OCI-LY1 (cell line): Measurements from ENCODE around the gene SLC24A4.
"Not testable (repeated sequence)": the region's sequence is repeated elsewhere in the genome, so short reads cannot be mapped to it uniquely, and the experiment has no call there.

ENCODE experiments used
- H2AFZ ChIP-seq: fragments of 200-600 bp; sonication (generic), shearing (Covaris generic); 2 replicates; pipeline ENCODE4 v1.6.0; 2014; ENCODE audit warnings: antibody characterized with exemption, mild to moderate bottlenecking, low read length
- H3F3A ChIP-seq: fragments of 200-600 bp; sonication (generic), shearing (Covaris generic); 2 replicates; pipeline ENCODE4 v1.6.0; 2014; ENCODE audit warnings: mild to moderate bottlenecking, antibody characterized with exemption, low read length, moderate library complexity; ENCODE audit not compliant: insufficient read depth
- H3K27ac ChIP-seq: fragments of 200-600 bp; sonication (generic); 2 replicates; pipeline ENCODE4 v1.5.1; 2014; ENCODE audit warnings: low read length, mixed run types, mild to moderate bottlenecking, low read depth; ENCODE audit not compliant: poor library complexity, severe bottlenecking
- H3K27me3 ChIP-seq: fragments of 200-600 bp; sonication (generic); 2 replicates; pipeline ENCODE4 v1.6.0; 2014; ENCODE audit warnings: antibody characterized with exemption, mild to moderate bottlenecking, low read length, moderate library complexity; ENCODE audit not compliant: insufficient read depth
- H3K36me3 ChIP-seq: fragments of 200-600 bp; sonication (generic); 2 replicates; pipeline ENCODE4 v1.6.1; 2014; ENCODE audit warnings: mild to moderate bottlenecking, antibody characterized with exemption, low read length, moderate library complexity, mixed read lengths; ENCODE audit not compliant: insufficient read depth
- H3K4me1 ChIP-seq: fragments of 200-600 bp; sonication (generic); 2 replicates; pipeline ENCODE4 v1.5.1; 2014; ENCODE audit warnings: mild to moderate bottlenecking, low read length, moderate library complexity; ENCODE audit not compliant: insufficient read depth, severe bottlenecking
- H3K4me2 ChIP-seq: fragments of 200-600 bp; sonication (generic), shearing (Covaris generic); 2 replicates; pipeline ENCODE4 v1.6.1; 2014; ENCODE audit warnings: low read length
- H3K4me3 ChIP-seq: fragments of 200-600 bp; sonication (generic); 2 replicates; pipeline ENCODE4 v1.5.1; 2014; ENCODE audit warnings: low read length, low read depth, mild to moderate bottlenecking, mixed read lengths; ENCODE audit not compliant: poor library complexity, severe bottlenecking
- H3K79me2 ChIP-seq: fragments of 200-600 bp; shearing (Covaris generic); 2 replicates; pipeline ENCODE4 v1.6.1; 2016; ENCODE audit warnings: mixed run types, low read length, mixed read lengths; ENCODE audit not compliant: insufficient read depth
- H3K9ac ChIP-seq: fragments of 200-600 bp; sonication (generic), shearing (Covaris generic); 2 replicates; pipeline ENCODE4 v1.6.1; 2014; ENCODE audit warnings: mild to moderate bottlenecking, low read length, mixed read lengths
- H3K9me2 ChIP-seq: fragments of 200-600 bp; sonication (generic), shearing (Covaris generic); 2 replicates; pipeline ENCODE4 v1.6.1; 2014; ENCODE audit warnings: low read depth, mild to moderate bottlenecking, low read length, mixed read lengths
- H3K9me3 ChIP-seq: fragments of 200-600 bp; shearing (Covaris generic); 2 replicates; pipeline ENCODE4 v1.6.1; 2014; ENCODE audit warnings: low read length, mixed read lengths
- H4K20me1 ChIP-seq: fragments of 200-600 bp; sonication (generic), shearing (Covaris generic); 2 replicates; pipeline ENCODE4 v1.6.0; 2016; ENCODE audit warnings: mild to moderate bottlenecking, low read length; ENCODE audit not compliant: insufficient read depth
- EZH2 ChIP-seq: fragments of 200-600 bp; sonication (generic), shearing (Covaris generic); IDR thresholded peaks from 2 replicates; pipeline ENCODE4 v1.8.0; 2017; ENCODE audit warnings: borderline replicate concordance, mixed run types, mild to moderate bottlenecking, antibody characterized with exemption, low read length, moderate library complexity, mixed read lengths
- TF ChIP-seq, protein P1 (sequence below): fragments of 200-600 bp; sonication (generic), shearing (Covaris generic); IDR thresholded peaks from 2 replicates; pipeline ENCODE4 v1.5.1; 2017; ENCODE audit warnings: mild to moderate bottlenecking, antibody characterized with exemption, low read length, moderate library complexity, mixed read lengths

The SLC24A4 gene

DNA sequence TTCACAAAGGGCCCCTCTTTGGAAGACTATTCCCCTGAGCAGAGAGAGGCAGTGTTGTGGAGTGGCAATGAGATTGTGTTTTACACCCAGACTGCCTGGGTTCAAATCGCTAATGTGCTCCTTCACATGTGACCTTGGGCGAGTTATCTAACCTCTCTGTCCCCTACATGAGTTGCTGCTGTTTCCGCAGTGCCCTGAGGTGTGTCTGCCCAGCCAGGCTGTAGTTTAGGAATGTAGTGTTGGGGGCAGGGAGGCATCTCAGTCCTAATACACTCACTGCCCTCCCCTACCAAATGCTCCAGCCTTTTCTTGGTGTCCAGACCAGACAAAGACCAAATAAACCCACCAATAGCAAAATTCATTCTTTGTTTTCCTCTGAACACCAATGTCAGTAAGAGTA lies 78.6 kb downstream of the SLC24A4 start:
- Histone ChIP-seq H3K79me2 (no peaks in the 10 kb centered on the region), H3K4me1 (no peaks in the 10 kb centered on the region), H3K36me3 (no peaks in the 10 kb centered on the region), H3K9me3 (no peaks in the 10 kb centered on the region), H3K9ac (no peak overlapping the region), H3K4me3 (no peak overlapping the region), H4K20me1 (no peaks in the 10 kb centered on the region), H2AFZ (no peak overlapping the region), H3K4me2 (no peak overlapping the region), H3K27me3 (no peaks in the 10 kb centered on the region), H3K9me2 (no peaks in the 10 kb centered on the region), H3K27ac (no peak overlapping the region), H3F3A (no peaks in the 10 kb centered on the region)
- no peak for TF ChIP-seq EZH2
- TF ChIP-seq, protein P1, sequence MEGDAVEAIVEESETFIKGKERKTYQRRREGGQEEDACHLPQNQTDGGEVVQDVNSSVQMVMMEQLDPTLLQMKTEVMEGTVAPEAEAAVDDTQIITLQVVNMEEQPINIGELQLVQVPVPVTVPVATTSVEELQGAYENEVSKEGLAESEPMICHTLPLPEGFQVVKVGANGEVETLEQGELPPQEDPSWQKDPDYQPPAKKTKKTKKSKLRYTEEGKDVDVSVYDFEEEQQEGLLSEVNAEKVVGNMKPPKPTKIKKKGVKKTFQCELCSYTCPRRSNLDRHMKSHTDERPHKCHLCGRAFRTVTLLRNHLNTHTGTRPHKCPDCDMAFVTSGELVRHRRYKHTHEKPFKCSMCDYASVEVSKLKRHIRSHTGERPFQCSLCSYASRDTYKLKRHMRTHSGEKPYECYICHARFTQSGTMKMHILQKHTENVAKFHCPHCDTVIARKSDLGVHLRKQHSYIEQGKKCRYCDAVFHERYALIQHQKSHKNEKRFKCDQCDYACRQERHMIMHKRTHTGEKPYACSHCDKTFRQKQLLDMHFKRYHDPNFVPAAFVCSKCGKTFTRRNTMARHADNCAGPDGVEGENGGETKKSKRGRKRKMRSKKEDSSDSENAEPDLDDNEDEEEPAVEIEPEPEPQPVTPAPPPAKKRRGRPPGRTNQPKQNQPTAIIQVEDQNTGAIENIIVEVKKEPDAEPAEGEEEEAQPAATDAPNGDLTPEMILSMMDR, result no peak

DNA sequence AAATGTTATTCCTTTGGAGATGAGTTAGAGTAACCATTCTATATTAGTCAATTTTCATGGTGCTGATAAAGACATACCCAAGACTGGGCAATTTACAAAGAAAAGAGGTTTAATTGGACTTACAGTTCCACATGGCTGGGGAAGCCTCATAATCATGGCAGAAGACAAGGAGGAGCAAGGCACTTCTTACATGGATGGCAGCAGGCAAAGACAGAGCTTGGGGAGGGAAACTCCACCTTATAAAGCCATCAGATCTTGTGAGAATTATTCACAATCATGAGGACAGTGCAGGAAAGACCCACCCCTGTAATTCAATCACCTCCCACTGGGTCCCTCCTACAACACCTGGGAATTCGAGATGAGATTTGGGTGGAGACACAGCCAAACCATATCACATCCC lies 79.5 kb downstream of the SLC24A4 start:
- not testable (repeated sequence) for H3K9ac ChIP-seq, H3F3A ChIP-seq, H3K27me3 ChIP-seq, H3K4me2 ChIP-seq, H3K4me3 ChIP-seq, H3K36me3 ChIP-seq, H3K9me3 ChIP-seq, H3K27ac ChIP-seq, H2AFZ ChIP-seq, H4K20me1 ChIP-seq, H3K9me2 ChIP-seq, H3K79me2 ChIP-seq, H3K4me1 ChIP-seq

DNA sequence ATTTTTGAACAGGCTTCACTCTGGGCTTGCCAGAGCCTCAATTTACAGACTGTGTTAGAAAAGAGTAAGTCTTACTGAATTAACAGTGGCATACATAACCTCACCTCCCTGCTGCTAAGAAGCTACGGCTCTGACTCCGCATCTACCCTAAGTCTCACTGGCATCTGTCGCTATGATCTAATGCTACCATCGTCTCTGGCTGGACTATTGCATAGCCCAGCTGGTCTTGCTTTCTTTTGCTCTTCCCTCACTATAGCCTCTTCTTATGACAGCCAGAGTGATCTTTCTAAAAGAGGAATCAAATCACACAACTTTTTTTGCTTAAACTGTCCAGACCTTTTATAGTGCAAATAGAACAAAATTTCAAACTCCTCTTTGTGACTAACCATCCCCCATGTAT lies 81.1 kb downstream of the SLC24A4 start:
- no peak overlapping the region for H3K27ac ChIP-seq
- H3K9me2 ChIP-seq, result no peaks in the 10 kb centered on the region
- H3K9ac ChIP-seq, result no peak overlapping the region
- no peak overlapping the region for H2AFZ ChIP-seq
- H4K20me1 ChIP-seq, result no peaks in the 10 kb centered on the region
- H3F3A ChIP-seq, result no peaks in the 10 kb centered on the region
- H3K9me3 ChIP-seq, result no peaks in the 10 kb centered on the region
- H3K36me3 ChIP-seq, result no peaks in the 10 kb centered on the region
- H3K4me1 ChIP-seq, result no peaks in the 10 kb centered on the region
- H3K79me2 ChIP-seq, result no peaks in the 10 kb centered on the region
- H3K27me3 ChIP-seq, result no peaks in the 10 kb centered on the region
- TF ChIP-seq, protein P1, result no peak
- no peak for TF ChIP-seq EZH2
- H3K4me2 ChIP-seq, result no peak overlapping the region
- H3K4me3 ChIP-seq, result no peak overlapping the region

DNA sequence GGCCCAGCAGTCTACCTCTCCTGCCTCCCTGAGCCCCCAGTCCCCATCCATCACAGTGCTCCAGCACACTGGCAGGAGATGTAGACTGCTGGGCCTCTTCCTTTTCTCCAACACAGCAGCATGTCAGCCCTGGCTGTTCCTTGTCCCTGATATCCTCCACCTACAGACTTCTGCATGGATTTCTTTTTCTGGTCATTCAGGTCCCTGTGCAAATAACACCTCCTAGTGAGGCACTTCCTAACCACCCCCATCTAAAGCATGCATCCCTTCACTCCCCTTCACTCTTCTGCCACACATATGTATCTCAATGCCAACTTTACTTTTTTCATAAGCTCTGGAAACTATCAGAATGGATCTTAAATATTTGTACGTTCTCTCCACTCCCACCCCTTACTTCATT lies 81.5 kb downstream of the SLC24A4 start:
- no peaks in the 10 kb centered on the region for H3K9me3 ChIP-seq
- H3K27ac ChIP-seq, result no peak overlapping the region
- no peaks in the 10 kb centered on the region for H4K20me1 ChIP-seq
- no peak overlapping the region for H3K4me2 ChIP-seq
- H3K4me3 ChIP-seq, result no peak overlapping the region
- TF ChIP-seq, protein P1, result no peak
- no peak for TF ChIP-seq EZH2
- no peaks in the 10 kb centered on the region for H3K9me2 ChIP-seq
- no peaks in the 10 kb centered on the region for H3K36me3 ChIP-seq
- no peaks in the 10 kb centered on the region for H3K4me1 ChIP-seq
- H3K9ac ChIP-seq, result no peak overlapping the region
- no peaks in the 10 kb centered on the region for H3K27me3 ChIP-seq
- no peaks in the 10 kb centered on the region for H3K79me2 ChIP-seq
- no peaks in the 10 kb centered on the region for H3F3A ChIP-seq
- no peak overlapping the region for H2AFZ ChIP-seq
